ENCODE results near the gene SPON2. TPM values are rescaled to one million over a fixed set of nuclear protein-coding genes. Genes with fewer than 3 reads are reported as not detected.

SPON2 gene
- polyA plus RNA-seq, 2 of the 4 experiments (the other 2 are of a cell fraction) = 0.12 to 0.54 TPM

GRCh38 chr4:1208266-1208961, 36.0 kb upstream of the SPON2 start (continued):
- TF ChIP-seq HOXA7 (CRISPR knock-in tag; IDR thresholded peaks at IDR 0.05) (no peak), CHD2 (IDR thresholded peaks at IDR 0.05; ENCODE audit: low read length, partially characterized antibody) (no peak)

- H3K4me2 ChIP-seq = no peak overlapping the region
- ATAC-seq (peak; percentile 6 to 11; a peak in 2 of 6 replicates), FAIRE-seq (no peak), DNase-seq (ENCODE audit: low read depth in 1 of 2, low spot score in 1 of 2) (no peak)
- POLR2A ChIA-PET = no interaction called here
- 93% methylated on average over 16 of the region's 31 CpGs for WGBS (ENCODE audit: missing lambda C conversion rate)
- no peaks in the 10 kb centered on the region for H3K4me1 ChIP-seq
- no peaks in the 10 kb centered on the region for H3K9me3 ChIP-seq
- H3K27ac ChIP-seq = no peak overlapping the region
- H3K4me3 ChIP-seq = no peak overlapping the region
- TF ChIP-seq HEYL (CRISPR knock-in tag; IDR thresholded peaks at IDR 0.05) = no peak
- no peak for TF ChIP-seq MAZ (IDR thresholded peaks at IDR 0.05; ENCODE audit: borderline replicate concordance, low read depth, low read length)
- TF ChIP-seq KDM1A (IDR thresholded peaks at IDR 0.05; ENCODE audit: low read depth) = no peak
- CTCF ChIA-PET = interaction anchor here (1.5 kb wide), 1 partner anchor 10 kb away, joined by 3 read pairs; no protein-coding TSS in a partner anchor
Observed at GRCh38 chr4:1207603-1208265, 35.4 kb upstream of the SPON2 start.

GRCh38 chr4:1207157-1207470, 34.7 kb upstream of the SPON2 start:
- H3K4me2 ChIP-seq = no peak overlapping the region
- ChIA-PET CTCF (no interaction called here), POLR2A (no interaction called here)
- WGBS (ENCODE audit: missing lambda C conversion rate) = 90% methylated on average over 6 of the region's 12 CpGs
- H3K9me3 ChIP-seq = no peaks in the 10 kb centered on the region
- FAIRE-seq (no peak), DNase-seq (ENCODE audit: low read depth in 1 of 2, low spot score in 1 of 2) (no peak), ATAC-seq (no peak)
- no peak overlapping the region for H3K4me3 ChIP-seq
- H3K4me1 ChIP-seq = no peaks in the 10 kb centered on the region
- H3K27ac ChIP-seq = no peak overlapping the region
- no peak for TF ChIP-seq MYC (IDR thresholded peaks at IDR 0.05; ENCODE audit: borderline replicate concordance, low read length)
- TF ChIP-seq ESRRA (IDR thresholded peaks at IDR 0.05; ENCODE audit: borderline replicate concordance, low read length) = no peak
- TF ChIP-seq RNF2 (IDR thresholded peaks at IDR 0.05; ENCODE audit: borderline replicate concordance, low read depth) = no peak
- TF ChIP-seq RCOR1 (IDR thresholded peaks at IDR 0.05; ENCODE audit: low read depth, low read length) = no peak
- no peak for TF ChIP-seq NFE2L2 (conservative IDR thresholded peaks at IDR 0.05; ENCODE audit: low read length)
- no peak for TF ChIP-seq CHD4 (IDR thresholded peaks at IDR 0.05; ENCODE audit: borderline replicate concordance)
- TF ChIP-seq MAZ (IDR thresholded peaks at IDR 0.05; ENCODE audit: borderline replicate concordance, low read depth, low read length) = no peak
- no peak for TF ChIP-seq ATOH8 (CRISPR knock-in tag; IDR thresholded peaks at IDR 0.05; ENCODE audit: low read depth)
- TF ChIP-seq HOXB5 (CRISPR knock-in tag; IDR thresholded peaks at IDR 0.05) = no peak
- no peak for TF ChIP-seq HMGXB4 (CRISPR knock-in tag; IDR thresholded peaks at IDR 0.05; ENCODE audit: borderline replicate concordance)
- TF ChIP-seq TFCP2L1 (CRISPR knock-in tag; IDR thresholded peaks at IDR 0.05) = no peak
- no peak for TF ChIP-seq JUN (IDR thresholded peaks at IDR 0.05)
- no peak for TF ChIP-seq RAD21 (conservative IDR thresholded peaks at IDR 0.05 in 1 of 2, IDR thresholded peaks at IDR 0.05 in 1 of 2)
- no peak for TF ChIP-seq ZNF302 (CRISPR knock-in tag; IDR thresholded peaks at IDR 0.05)
- no peak for TF ChIP-seq FOXS1 (CRISPR knock-in tag; IDR thresholded peaks at IDR 0.05)
- TF ChIP-seq E2F6 (IDR thresholded peaks at IDR 0.05; ENCODE audit: borderline replicate concordance, low read depth) = no peak
- TF ChIP-seq ZSCAN20 (CRISPR knock-in tag; IDR thresholded peaks at IDR 0.05) = no peak
- no peak for TF ChIP-seq USF2 (IDR thresholded peaks at IDR 0.05)
- no peak for TF ChIP-seq KDM5A (IDR thresholded peaks at IDR 0.05)
- TF ChIP-seq KDM1A (IDR thresholded peaks at IDR 0.05; ENCODE audit: low read depth) = no peak

Measured in A549 (cell line).